GM12878 (cell line): ENCODE data around the gene OSTC. TPM values are rescaled to one million over a fixed set of nuclear protein-coding genes. Genes with fewer than 3 reads are reported as not detected.

Experiments used
- ASH2L ChIP-seq: fragments of 300-600, 200-600 bp; sonication (generic); IDR thresholded peaks from 2 replicates; pipeline ENCODE4 v1.6.1; 2017; ENCODE audit warnings: low read depth, mild to moderate bottlenecking, borderline replicate concordance
- BACH1 ChIP-seq: fragments of 450-650 bp; IDR thresholded peaks from 2 replicates; pipeline ENCODE4 v1.6.1; 2017; ENCODE audit warnings: mild to moderate bottlenecking, borderline replicate concordance
- BHLHE40 ChIP-seq, 2 experiments: fragments of 450-650 bp in 1 of 2; IDR thresholded peaks; 2 replicates each; pipeline ENCODE4 v1.6.1; 2011 to 2017; ENCODE audit warnings: low read depth in 2 of 2, borderline replicate concordance in 1 of 2, improper control_type of control experiment in 1 of 2, low read length in 1 of 2, mild to moderate bottlenecking in 1 of 2
- CBX3 ChIP-seq: fragments of 200-600 bp; sonication (generic); IDR thresholded peaks from 2 replicates; pipeline ENCODE4 v1.6.1; 2016; ENCODE audit warnings: low read depth, borderline replicate concordance
- EED ChIP-seq: sonication (generic); IDR thresholded peaks from 2 replicates; pipeline ENCODE4 v1.6.1; 2016; ENCODE audit warnings: antibody characterized with exemption, low read depth
- ETV6 ChIP-seq, 2 experiments: fragments of 450-650 bp in 1 of 2; IDR thresholded peaks in 1 of 2; conservative IDR thresholded peaks in 1 of 2; 2 replicates each; pipeline ENCODE4 v1.6.1; 2014; ENCODE audit warnings: antibody characterized with exemption in 1 of 2, borderline replicate concordance in 1 of 2, low read depth in 1 of 2, mild to moderate bottlenecking in 1 of 2, moderate library complexity in 1 of 2
- HDAC6 ChIP-seq: fragments of 200-600 bp; sonication (generic); IDR thresholded peaks from one replicate; pipeline ENCODE4 v1.8.0; 2017; ENCODE audit warnings: antibody characterized with exemption; ENCODE audit not compliant: unreplicated experiment
- IKZF2 ChIP-seq, 2 experiments: fragments of 450-650 bp; IDR thresholded peaks; 2 replicates each; pipeline ENCODE4 v1.6.1; 2017; ENCODE audit warnings: mild to moderate bottlenecking in 2 of 2, moderate library complexity in 2 of 2
- KLF5 ChIP-seq: fragments of 450-650 bp; IDR thresholded peaks from 2 replicates; pipeline ENCODE4 v1.6.1; 2014; ENCODE audit warnings: mild to moderate bottlenecking; ENCODE audit not compliant: partially characterized antibody
- MEF2B ChIP-seq: fragments of 450-650 bp; IDR thresholded peaks from 2 replicates; pipeline ENCODE4 v1.6.1; 2018; ENCODE audit warnings: mild to moderate bottlenecking, moderate library complexity; ENCODE audit not compliant: partially characterized antibody, poor library complexity, severe bottlenecking
- NFYB ChIP-seq: IDR thresholded peaks from 2 replicates; pipeline ENCODE4 v1.6.1; 2011; ENCODE audit warnings: low read depth, mild to moderate bottlenecking, low read length, improper control_type of control experiment, moderate library complexity; ENCODE audit not compliant: insufficient read depth
- NR2C1 ChIP-seq: fragments of 450-650 bp; IDR thresholded peaks from 2 replicates; pipeline ENCODE4 v1.6.1; 2017; ENCODE audit warnings: antibody characterized with exemption, mild to moderate bottlenecking, moderate library complexity
- NRF1 ChIP-seq: conservative IDR thresholded peaks from 2 replicates; pipeline ENCODE4 v1.6.1; 2011; ENCODE audit warnings: mild to moderate bottlenecking, low read depth, low read length, improper control_type of control experiment
- RAD51 ChIP-seq: fragments of 450-650 bp; IDR thresholded peaks from 2 replicates; pipeline ENCODE4 v1.6.1; 2016; ENCODE audit warnings: moderate library complexity, mild to moderate bottlenecking, inconsistent platforms
- SIN3A ChIP-seq: IDR thresholded peaks from 2 replicates; pipeline ENCODE4 v1.6.1; 2012; ENCODE audit warnings: low read depth, low read length, improper control_type of control experiment
- SKIL ChIP-seq: fragments of 450-650 bp; IDR thresholded peaks from 2 replicates; pipeline ENCODE4 v1.6.1; 2017; ENCODE audit warnings: mild to moderate bottlenecking, low read depth, inconsistent platforms; ENCODE audit not compliant: poor library complexity, severe bottlenecking
- SREBF1 ChIP-seq: IDR thresholded peaks from 2 replicates; pipeline ENCODE4 v1.6.1; 2012; ENCODE audit warnings: mild to moderate bottlenecking, low read length
- SREBF2 ChIP-seq: IDR thresholded peaks from 2 replicates; pipeline ENCODE4 v1.6.1; 2012; ENCODE audit warnings: mild to moderate bottlenecking, low read length
- ZNF217 ChIP-seq: fragments of 450-650 bp; IDR thresholded peaks from 2 replicates; pipeline ENCODE4 v1.6.1; 2017; ENCODE audit warnings: antibody characterized with exemption, mild to moderate bottlenecking
- polyA plus RNA-seq, 11 experiments: library from polyadenylated mRNA; depleted of rRNA in 4 of 11; unstranded in 6 of 11; stranded (reverse) in 5 of 11; fragments of >200 nt; fragmentation: Nextera tagmentation in 4 of 11; fragmentation: Illumina TruSeq in 1 of 11; extraction: Ambion mirVana in 4 of 11; extraction: Trizol in 1 of 11; gene quantifications; 1 replicate in 1 of 11; 2 replicates in 10 of 11; pipeline versions ENCODE4 v1.2.1 to v1.2.3, GENCODE V29; 2011 to 2016; ENCODE audit warnings: inconsistent platforms in 2 of 11, missing spikeins in 2 of 11, low read depth in 1 of 11
- total RNA-seq, 4 experiments: library from RNA; depleted of rRNA in 3 of 4; stranded (reverse); fragments of >200 nt in 3 of 4; fragmentation: Illumina TruSeq in 1 of 4; extraction: Trizol in 1 of 4; gene quantifications; 2 replicates each; pipeline versions ENCODE4 v1.2.1 to v1.2.3, GENCODE V29; 2013 to 2021
- TF ChIP-seq, protein P1 (sequence below): fragments of 450-650 bp; IDR thresholded peaks from 2 replicates; pipeline ENCODE4 v1.6.1; 2016; ENCODE audit warnings: mild to moderate bottlenecking
- TF ChIP-seq, protein P2 (sequence below): fragments of 450-650 bp; IDR thresholded peaks from 2 replicates; pipeline ENCODE4 v1.6.1; 2017; ENCODE audit warnings: antibody characterized with exemption, mild to moderate bottlenecking, moderate library complexity
- TF ChIP-seq, protein P3 (sequence below): fragments of 150-350 bp; IDR thresholded peaks from 2 replicates; pipeline ENCODE4 v1.6.1; 2014; ENCODE audit warnings: mild to moderate bottlenecking, low read depth, low read length

The OSTC gene
- total and polyA plus RNA-seq, 10 of the 15 experiments (the other 5 are each of a cell fraction or from before 2014, with no cell fraction given): 106 to 681 (median 181) TPM

- peak; percentile 28; the same call in 1 of the 2 replicates for TF ChIP-seq NFYB
- TF ChIP-seq, protein P1, sequence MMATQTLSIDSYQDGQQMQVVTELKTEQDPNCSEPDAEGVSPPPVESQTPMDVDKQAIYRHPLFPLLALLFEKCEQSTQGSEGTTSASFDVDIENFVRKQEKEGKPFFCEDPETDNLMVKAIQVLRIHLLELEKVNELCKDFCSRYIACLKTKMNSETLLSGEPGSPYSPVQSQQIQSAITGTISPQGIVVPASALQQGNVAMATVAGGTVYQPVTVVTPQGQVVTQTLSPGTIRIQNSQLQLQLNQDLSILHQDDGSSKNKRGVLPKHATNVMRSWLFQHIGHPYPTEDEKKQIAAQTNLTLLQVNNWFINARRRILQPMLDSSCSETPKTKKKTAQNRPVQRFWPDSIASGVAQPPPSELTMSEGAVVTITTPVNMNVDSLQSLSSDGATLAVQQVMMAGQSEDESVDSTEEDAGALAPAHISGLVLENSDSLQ: peak; percentile 30; the same call in 1 of the 2 replicates
- TF ChIP-seq NRF1: peak; percentile 65
- TF ChIP-seq SKIL: no peak
- no peak for TF ChIP-seq SREBF1
- no peak for TF ChIP-seq ASH2L
- no peak for TF ChIP-seq ETV6 (conservative IDR thresholded peaks at IDR 0.05 in 1 of 2, IDR thresholded peaks at IDR 0.05 in 1 of 2; ENCODE audit: borderline replicate concordance in 1 of 2, low read depth in 1 of 2)
- no peak for TF ChIP-seq ZNF217
- TF ChIP-seq SREBF2: no peak
- TF ChIP-seq, protein P2, sequence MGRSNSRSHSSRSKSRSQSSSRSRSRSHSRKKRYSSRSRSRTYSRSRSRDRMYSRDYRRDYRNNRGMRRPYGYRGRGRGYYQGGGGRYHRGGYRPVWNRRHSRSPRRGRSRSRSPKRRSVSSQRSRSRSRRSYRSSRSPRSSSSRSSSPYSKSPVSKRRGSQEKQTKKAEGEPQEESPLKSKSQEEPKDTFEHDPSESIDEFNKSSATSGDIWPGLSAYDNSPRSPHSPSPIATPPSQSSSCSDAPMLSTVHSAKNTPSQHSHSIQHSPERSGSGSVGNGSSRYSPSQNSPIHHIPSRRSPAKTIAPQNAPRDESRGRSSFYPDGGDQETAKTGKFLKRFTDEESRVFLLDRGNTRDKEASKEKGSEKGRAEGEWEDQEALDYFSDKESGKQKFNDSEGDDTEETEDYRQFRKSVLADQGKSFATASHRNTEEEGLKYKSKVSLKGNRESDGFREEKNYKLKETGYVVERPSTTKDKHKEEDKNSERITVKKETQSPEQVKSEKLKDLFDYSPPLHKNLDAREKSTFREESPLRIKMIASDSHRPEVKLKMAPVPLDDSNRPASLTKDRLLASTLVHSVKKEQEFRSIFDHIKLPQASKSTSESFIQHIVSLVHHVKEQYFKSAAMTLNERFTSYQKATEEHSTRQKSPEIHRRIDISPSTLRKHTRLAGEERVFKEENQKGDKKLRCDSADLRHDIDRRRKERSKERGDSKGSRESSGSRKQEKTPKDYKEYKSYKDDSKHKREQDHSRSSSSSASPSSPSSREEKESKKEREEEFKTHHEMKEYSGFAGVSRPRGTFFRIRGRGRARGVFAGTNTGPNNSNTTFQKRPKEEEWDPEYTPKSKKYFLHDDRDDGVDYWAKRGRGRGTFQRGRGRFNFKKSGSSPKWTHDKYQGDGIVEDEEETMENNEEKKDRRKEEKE: no peak
- TF ChIP-seq NR2C1: no peak
- no peak for TF ChIP-seq CBX3
- TF ChIP-seq, protein P3, sequence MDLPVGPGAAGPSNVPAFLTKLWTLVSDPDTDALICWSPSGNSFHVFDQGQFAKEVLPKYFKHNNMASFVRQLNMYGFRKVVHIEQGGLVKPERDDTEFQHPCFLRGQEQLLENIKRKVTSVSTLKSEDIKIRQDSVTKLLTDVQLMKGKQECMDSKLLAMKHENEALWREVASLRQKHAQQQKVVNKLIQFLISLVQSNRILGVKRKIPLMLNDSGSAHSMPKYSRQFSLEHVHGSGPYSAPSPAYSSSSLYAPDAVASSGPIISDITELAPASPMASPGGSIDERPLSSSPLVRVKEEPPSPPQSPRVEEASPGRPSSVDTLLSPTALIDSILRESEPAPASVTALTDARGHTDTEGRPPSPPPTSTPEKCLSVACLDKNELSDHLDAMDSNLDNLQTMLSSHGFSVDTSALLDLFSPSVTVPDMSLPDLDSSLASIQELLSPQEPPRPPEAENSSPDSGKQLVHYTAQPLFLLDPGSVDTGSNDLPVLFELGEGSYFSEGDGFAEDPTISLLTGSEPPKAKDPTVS: 0 out of 2 replicates have a peak, but pooled peaks have one; percentile 44
- 0 out of 2 replicates have a peak, but pooled peaks have one; percentile 45 for TF ChIP-seq EED
- no peak; a peak in 1 of 4 replicates for TF ChIP-seq BHLHE40 (IDR thresholded peaks at IDR 0.05; ENCODE audit: borderline replicate concordance in 1 of 2, low read depth in 2 of 2, low read length in 1 of 2)
- TF ChIP-seq HDAC6: no peak
- no peak for TF ChIP-seq MEF2B
- TF ChIP-seq KLF5: peak; percentile 70
- peak; percentile 90 for TF ChIP-seq RAD51
- TF ChIP-seq IKZF2 (IDR thresholded peaks at IDR 0.05): peak; percentile 94 to 98
- TF ChIP-seq BACH1: no peak
- TF ChIP-seq SIN3A: peak; percentile 57; the same call in 1 of the 2 replicates
Measured at GRCh38 chr4:108650212-108651013, at the start of gene OSTC (continued).
